NCI-H82 treated with DMSO at 0.1 percent for 48 hours (cell line): ENCODE results near the gene NKD1.
A peak's percentile ranks its signal among the peaks of the same experiment; 100 is the strongest.

Experiments
- DNase-seq: peaks from one replicate; lab custom pipeline; 2025; ENCODE audit not compliant: unreplicated experiment; lab: John Stamatoyannopoulos, UW

The NKD1 gene

DNA sequence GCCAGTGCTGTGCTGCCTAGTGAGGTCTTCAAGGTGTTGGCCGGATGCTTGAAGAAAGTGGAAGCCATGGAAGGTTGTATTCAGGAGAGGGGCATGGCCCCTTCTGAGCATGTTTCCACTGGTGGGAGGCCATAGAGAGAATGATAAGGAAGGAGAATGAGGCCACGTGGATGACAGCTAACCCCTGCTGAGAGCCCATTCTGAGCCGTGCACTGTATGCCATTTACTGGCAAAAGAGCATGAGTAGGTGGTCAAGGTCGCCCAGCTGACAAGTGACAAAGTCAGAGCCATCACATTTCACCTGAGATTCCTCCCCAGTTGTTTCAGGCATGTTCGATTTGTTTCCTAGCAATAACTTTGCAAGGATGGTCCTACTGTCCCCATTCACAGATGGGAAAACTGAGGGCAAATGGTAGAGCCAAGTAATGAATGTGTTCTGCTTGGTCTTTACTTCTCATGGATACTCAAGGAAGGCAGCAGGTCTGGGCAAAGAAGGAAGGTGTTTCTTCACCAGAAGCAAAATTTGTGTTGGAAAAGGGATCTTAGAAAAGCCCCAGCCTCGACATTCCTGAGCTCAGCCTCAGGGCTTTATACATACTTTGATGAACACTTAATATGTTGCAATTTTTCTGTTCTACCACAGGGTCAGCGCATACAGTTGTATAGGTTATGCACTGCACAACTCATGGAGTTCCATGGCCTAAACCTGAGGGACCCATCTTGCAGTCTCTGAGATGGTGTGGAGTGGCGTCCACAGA is 10.5 kb upstream of the NKD1 start:
- no peak for DNase-seq

DNA sequence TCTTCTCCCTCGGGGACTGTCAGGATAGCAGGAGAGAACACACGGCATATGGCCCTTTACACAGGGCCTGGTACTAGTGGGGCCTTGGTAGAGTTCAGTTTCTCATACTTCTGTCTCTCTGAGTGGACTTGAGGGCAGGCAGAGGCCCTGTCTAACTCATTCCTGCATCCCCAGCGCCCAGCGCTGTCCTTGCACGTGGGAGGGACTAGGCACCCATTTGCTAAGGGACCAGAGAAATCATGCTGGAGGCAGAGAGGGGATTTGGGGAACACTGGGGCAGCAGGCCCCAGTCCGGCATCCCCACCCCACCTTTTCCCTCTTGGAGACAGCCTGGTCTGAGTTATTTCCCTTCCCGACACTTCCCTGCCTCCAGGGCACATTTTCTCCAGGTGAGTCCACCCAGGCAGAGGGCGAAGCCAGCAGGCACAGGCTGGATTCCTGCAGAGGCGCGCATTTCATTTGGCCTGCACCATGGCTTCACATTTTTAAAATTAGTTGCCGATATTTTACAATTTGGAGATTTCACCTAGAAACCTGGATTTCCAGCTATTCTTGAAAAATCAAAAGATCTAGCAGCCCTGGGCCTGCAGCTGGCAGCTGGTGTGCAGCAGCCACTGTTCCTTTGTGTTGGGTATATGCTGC is 9.7 kb upstream of the NKD1 start:
- DNase-seq = no peak

DNA sequence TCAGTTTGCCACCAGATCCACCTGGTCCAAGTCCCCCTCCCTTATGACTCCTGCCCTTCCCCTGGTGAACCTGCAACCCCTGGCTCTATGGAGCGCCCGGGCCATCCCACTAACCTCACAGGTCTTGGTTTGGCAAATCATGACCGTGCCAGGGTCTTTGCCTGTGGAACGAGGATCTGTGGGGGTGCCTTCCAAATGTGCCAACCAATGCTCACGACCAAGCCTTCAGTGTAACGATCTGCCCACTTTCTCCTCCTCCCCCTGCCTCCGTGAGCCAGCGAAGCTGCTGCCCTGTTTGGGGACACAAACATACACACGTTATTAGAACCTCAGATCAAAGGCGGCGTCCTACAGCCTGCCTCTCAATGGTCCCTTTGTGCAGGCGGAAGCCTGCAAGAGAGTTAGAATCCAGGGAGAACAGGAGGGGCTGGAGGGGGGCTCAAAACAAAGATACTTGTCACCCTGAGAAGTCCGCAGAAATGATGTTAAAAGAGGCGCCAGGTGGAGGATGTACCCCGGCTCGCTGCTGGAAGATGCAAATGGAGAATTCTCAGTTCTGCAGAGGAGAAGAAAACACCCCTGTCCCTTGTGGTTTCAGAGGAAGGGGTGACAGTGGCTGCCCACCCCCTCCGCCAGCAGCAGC is 9.0 kb upstream of the NKD1 start:
- no peak for DNase-seq

DNA sequence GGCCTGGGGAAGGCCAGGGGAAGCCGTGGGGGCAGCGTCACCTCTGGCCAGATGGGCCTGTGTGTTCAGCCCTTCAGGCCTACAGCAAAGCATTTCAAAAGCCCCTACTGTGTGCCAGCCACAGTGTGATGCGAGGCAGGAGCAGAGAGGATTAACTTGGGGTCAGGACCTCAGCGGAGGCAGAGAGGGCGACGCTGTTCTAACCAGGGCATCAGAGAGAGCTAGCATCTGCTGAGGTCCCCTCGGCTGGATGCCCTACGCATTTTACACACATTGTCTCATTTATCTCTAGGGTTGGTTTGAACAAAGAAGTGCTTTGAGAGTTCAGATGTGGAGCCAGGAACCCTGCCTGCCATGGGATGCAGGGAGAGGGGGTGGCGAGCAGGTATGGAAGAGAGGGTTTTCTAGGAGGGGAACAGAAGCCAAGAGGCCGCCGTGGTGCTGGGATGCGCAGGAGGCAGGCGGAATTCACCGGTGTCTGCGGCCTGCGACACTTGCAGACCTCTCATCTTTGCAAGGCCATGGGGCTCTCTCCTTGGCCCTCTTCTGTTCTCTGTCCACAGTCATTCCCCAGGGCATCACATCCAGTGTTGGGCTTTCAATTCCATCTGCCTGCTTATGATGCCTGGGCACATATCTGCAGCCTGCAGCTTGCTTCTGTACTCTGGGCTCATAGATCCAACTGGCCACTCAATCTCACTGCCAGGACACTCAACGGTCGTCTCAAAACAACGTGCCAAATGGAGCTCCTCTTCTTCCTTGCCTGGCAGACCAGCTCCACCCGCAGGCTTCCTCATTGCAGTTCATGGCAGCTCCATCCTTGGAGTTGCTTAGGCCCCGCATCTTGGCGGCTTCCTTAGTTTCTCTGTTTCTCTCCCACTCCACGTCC is 8.1 kb upstream of the NKD1 start:
- DNase-seq = no peak

DNA sequence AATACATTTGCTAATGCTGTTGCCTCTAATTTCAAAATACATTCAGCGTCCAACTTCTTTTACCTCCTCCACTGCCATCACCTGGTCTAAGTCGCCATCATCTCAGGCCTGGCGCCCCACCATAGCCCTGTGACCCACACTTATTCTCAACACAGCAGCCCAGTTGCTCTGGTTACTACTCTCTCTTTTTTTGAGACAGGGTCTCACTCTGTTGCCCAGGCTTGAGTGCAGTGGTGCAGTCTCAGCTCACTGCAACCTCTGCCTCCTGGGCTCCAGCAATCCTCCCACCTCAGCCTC is 7.5 kb upstream of the NKD1 start:
- no peak for DNase-seq

DNA sequence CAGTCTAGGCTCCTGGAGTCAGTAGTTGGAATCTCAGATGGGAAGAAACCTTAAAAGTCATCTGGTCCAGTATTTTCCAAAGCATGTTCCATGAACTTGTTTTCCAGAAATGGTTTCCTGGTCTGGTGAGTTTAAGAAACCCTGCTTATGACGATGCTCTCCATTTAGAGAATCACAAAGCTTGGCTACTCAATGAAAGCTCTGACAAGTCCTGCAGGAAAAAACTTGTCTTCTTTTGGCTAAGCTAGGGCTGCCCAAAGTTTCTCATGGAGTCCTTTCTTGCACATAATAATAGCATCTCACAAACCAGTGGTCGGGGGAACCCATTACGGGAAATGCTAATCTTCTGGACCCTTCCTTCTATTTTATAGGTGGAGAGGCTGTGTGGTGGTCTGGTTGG is 5.5 kb upstream of the NKD1 start:
- DNase-seq = no peak

DNA sequence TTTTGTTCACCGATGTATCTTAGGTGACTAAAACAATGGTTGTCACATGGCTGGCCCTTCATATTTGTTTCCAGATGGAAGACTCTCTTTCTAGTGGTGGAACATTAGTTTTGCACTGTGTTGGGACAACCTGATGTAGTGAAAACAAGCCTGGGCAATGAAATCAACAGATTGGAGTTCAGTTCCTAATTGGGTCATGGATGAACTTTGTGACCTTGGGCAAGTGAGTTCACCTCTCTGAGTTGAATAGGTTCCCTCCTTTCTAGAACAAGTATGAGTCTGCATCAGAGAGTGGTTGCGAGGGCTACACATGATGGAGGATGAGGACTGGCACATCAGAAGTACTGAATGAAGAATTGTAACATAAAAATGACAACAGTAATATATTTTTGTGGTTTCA is 2.1 kb upstream of the NKD1 start:
- no peak for DNase-seq

DNA sequence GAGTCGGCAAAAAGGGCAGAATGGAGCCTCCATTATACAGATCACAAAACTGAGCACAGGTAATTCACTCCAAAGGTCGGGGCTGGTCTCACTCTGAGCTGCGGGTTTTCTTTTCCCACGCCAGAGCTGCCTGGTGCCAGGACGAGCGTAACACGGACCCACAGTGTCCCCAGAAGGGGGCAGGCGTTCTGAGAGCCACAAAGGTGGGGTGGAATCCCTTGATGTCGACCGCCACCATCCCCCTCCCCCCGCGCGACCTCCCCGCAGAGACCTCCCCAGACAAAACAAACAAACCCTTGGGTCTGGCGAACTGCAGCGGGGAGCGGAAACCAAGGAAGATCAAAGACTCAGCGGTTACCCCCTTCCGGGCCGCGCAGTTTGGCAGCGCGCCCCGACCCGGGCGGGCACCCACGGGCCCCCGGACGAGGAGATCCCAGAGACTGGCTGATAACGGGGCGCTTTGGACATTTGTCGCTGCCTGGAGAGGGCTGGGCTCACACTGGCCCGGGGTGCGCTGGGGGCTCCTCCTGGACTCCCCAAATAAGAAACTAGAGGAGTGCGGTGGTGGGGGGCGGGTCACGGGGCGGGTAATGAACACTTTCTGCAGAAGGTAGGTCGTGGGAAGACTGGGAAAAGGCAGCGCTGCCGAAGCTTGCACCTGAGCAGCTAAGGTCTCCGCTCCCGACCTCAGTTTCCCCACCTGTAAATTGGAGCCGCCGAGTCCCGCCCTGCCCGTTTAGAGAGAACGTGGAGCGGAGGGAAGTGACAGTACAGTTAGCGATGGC is 664 bp upstream of the NKD1 start:
- peak; percentile 2 for DNase-seq

DNA sequence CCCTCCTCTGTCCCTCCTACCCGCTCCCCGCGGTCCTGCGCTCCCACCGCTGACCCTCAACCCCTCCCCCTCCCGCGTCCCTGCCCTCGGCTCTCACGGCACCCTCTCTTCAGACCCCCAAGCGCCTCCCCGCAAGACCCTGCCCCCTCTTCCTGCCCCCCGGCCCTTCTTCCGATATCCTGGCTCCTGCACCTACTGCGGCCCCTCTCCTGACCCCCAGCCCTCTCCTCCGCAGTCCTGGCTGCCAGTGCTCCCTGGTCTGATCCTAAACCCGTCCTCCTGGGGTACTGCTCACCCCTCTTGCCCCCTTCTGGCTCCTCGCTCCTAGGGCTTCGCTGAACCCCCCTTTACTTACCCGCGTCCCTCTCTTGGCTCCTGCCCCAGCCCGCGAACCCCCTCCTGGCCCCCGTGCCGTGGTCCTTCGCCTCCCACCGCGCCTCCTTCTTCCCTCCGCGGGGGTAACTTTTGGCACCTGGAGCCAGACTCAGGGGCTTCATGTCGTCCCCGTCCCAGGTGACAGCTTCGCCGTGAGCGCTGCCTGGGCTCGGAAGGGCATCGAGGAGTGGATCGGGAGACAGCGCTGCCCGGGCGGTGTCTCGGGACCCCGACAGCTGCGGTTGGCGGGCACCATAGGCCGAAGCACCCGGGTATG is 839 bp downstream of the NKD1 start:
- DNase-seq = no peak

DNA sequence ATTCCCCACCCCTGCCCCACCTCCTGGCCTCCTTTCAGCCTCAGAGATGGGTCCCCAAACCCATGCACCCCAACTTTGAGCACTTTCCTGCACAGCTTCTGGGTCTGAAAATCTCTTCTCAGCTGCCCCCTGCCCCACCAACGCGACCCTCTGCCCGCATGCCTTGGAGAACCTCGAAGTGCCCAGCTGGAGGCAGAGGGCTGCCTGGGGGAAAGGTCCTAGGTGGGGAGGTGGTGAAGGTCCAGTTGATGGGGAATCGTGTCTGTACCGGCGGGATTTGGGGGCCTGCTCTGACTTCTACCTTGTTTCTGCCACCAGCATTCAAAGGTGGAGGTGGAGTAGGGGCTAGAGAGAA is 1.3 kb downstream of the NKD1 start:
- no peak for DNase-seq

DNA sequence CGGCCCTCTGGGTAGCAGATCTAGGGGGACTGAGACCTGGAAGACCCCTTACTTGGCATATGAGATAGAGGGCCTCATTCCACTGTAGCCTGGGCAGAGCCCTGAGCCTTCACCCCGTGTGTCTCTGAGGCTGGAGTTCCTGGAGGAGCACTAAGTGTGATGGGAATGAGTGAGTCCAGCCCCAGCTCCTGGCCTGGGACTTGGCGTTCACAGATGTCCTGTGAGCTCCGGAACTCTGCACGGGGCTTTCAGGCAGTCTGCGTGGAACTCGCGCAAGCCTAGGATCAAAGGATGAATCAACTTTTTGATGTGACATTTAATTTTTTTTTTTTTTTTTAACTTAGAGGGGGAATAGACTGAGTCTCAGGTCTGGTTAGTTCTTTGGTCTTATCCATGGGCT is 1.8 kb downstream of the NKD1 start:
- DNase-seq = no peak

DNA sequence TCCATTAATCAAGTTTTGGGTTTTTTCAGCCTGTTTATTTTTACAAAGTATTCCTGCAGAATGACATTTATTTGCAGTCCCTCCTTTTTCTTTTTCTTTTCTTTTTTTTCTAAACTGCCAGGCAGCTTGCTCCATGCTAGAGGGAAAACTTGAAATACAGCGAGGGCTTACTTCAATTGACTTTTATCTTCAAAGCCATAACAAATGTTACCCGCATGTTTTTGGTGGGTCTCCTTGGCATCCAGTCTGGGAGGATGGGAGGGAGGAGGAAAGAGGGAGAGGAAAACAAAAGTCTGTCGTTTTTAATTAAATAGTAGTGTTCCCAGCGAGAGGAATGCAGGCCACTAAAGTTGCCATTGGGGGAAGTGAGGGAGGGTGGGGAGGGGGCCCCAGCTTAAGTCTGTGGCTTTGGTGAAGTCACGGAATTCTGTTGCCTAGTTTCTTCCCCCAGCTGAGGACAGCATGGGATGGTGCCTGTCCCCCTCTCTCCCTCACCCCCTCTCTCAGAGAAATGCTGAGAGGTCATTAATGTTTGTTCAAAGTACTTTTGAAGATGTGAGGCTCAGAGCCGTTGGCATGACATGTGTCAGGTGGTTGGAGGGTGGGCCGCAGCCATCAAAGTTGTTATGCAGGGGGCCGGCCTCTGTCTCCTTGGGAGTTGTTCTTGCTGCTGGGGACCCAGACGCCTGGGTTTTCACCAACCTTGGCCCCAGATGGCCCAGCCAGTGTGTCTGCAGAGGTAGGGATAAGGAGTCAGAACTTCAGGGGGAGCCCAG is 2.9 kb downstream of the NKD1 start:
- DNase-seq = no peak

DNA sequence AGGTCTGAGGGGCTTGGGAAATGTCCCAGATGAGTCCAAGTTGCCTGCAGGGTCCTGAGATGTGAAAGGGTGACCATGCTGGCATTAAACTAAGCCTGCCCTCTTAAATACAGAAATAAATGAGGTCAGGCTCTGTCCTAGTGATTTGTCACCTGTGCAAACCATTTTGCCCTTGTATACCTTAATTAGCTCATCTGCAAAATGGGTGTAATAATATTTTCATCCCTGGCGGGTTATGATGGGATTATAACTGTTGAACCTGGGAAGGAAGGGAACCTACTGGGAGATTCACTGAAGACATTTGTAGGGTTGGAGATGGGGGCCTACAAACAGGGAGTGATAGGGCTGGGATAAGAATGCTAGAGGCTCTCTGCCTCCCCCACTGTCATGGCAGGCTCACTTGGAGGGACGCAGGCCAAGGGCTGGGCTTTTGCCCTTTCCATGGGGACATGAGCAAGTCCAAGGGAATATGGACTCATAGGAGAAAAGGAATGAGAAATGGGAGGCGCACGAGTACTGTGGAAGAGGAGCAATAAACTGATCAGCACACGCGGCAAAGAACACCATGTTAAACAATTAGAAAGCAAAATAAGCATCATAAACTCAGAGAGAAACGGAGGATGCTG is 4.4 kb downstream of the NKD1 start:
- no peak for DNase-seq

DNA sequence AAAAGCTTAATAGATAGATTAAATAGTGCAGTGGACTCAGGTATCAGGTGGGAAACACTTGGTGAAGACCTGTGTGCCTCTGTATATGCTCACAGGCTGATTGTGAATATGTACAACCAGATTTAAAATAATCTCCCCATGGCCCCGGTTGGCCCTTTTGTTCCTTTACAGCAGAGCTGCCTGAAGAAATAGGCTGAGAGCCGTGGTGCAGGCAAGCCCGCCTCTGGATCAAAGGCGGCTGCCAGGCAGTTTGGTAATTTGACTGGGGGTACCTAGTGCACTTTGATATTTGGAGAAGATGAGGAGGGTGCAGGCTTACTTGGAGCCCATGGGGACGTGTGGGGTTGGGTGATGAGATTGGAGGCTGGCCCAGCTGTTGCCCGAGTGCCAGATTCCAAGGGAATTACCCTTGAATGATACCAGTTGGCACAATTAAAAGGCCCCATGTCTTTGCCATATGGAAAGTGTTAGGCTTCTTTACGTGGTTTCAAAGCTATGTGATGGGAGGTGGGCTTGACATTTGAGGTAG is 5.0 kb downstream of the NKD1 start:
- DNase-seq = no peak

DNA sequence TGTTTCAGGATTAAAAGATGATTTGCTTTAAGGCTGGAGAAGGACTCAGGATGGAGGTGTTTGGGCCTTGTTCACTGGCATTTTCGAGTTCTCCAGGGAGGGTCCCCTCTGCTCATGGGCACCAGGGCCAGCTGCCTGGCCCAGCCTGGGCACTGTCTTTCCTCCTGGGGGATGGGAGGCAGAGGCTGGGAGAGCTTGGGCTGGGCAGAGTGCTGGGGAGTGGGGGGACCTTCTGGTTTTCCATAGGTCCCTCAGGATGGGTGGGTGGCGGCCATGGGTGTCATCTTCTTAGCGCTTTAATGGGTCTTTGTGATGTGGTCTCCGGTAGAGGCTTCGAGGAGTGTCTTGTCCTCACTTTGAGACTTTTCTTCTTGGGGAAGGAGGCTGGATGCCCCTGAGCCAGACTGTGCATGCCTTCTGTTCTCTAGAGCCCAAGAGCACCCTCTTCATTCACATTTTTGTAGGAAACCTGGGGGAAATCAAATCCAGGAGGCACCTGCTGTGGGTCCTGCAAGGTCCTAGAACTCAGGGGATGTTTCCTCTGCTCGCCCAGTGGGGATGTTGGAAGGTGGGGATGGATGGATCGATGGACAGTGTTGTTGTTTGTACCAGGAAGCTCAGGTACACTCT is 5.7 kb downstream of the NKD1 start:
- DNase-seq = no peak

DNA sequence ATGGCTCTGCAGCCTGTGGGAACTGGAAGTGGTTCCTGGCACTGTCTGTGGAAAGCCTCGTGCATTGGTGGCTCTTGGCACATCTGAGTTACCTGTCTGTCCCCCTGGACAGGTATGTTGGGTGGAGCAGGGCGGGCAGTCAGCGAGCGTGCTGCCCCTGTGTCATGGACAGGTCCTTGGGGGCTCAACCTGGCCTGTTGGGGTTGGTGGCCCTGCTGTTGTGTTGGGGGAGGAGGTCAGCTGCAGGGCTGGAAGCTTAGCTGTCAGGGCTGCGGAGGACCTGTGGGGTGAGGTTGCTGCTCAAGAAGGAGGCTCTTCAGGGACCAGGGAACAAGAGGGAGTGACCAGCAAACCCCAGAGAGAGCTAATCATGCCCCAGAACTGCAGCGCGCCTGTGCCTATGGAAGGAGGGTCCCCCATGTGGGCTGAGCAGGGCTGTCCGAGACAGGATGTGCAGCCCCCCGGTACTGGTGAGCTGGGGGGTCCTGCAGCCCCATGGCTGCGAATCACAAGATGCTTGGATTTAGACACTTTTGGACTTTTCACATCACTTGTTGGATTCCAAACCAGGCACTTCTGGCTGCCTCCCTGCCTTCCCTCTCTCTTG is 7.2 kb downstream of the NKD1 start:
- DNase-seq = no peak

DNA sequence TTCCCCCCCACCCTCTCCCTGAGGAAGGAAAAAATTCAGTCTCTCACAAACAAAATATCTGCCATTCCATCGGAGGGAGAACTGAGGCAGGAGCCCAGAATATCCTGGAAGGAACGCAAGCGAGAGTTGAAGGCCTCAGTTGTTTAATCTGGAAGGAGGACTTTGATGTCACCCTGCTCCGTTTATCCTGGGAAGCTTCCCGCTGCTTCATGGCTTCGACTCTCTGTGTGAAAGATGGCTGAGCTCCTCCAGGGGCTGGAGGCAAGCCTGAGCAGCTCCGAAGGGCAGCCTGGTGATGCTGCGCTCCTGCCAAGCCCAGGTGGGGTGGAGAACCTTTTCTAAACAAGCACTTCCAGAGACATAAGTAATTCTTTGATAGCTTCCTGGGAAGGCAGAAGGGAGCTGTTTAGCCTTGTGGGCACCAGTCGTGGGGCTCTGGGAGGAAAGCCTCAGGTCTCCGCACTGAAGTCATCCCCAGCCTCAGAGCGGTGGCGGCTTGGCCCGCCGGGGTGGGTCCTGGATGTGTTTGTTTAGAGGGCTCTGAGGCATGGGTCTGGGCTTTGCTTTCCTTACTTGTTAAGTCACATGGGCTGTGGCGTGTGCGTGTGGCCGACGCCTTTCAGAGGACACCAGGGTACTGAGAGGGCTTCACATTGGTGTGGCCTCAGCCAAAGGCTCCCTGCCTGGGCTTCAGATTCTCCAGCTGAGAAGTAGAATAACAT is 7.9 kb downstream of the NKD1 start:
- DNase-seq = no peak

DNA sequence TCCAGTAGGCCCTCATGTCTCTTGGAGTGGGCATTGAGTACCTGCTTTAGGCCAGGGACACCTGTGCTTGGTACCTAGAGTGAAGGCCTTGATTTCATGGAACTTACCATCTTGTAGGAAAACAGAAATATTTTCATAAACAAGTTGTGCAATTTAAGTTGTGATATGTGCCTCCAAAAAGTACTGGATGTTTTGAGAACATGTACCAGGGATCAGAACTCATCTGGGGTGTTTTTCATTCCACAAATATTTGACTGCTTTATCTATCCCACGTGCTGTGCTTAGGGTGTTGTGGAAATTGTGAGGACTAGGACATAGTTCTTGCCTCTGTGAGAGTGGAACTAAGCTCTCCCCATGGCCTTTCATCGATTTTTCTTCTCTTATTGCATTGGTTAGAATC is 8.8 kb downstream of the NKD1 start:
- no peak for DNase-seq
